ENCODE results near the gene TNFRSF19.

The TNFRSF19 gene

DNA sequence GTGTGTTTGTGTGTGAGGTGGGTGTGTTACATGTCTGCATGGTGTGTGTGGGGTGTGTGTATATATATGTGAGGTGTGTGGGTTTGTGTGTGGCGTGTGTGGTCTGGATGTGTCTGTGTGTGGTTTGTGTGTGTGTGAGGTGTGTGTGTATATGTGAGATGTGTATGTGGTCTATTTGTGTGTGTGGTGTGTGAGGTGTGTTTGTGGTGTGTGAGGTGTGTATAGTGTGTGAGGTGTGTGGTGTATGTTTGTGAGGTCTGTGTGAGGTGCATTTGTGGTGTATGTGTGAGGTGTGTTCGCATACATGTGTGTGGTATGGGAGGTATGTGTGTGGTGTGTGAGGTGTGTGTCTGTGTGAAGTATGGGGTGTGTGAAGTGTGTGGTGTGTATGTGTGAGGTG lies 12.5 kb upstream of the TNFRSF19 start:
- Mint-ChIP-seq H3K9me3 (no peaks in the 10 kb centered on the region), H3K27ac (no peak overlapping the region), H3K4me3 (no peak overlapping the region), H3K36me3 (ENCODE audit: low read depth) (no peaks in the 10 kb centered on the region), H3K27me3 (peaks cover 15% of the 10 kb centered on the region), H3K4me1 (ENCODE audit: low read depth) (no peaks in the 10 kb centered on the region)

- peaks cover 25% of the 10 kb centered on the region for H3K27me3 Mint-ChIP-seq
- H3K27ac Mint-ChIP-seq: no peak overlapping the region
- H3K4me3 Mint-ChIP-seq: no peak overlapping the region
- no peaks in the 10 kb centered on the region for H3K4me1 Mint-ChIP-seq (ENCODE audit: low read depth)
- no peaks in the 10 kb centered on the region for H3K36me3 Mint-ChIP-seq (ENCODE audit: low read depth)
- no peaks in the 10 kb centered on the region for H3K9me3 Mint-ChIP-seq
Observed at GRCh38 chr13:23558675-23559536, 11.3 kb upstream of the TNFRSF19 start.

- H3K4me3 Mint-ChIP-seq: no peak overlapping the region
- no peaks in the 10 kb centered on the region for H3K9me3 Mint-ChIP-seq
- no peaks in the 10 kb centered on the region for H3K36me3 Mint-ChIP-seq (ENCODE audit: low read depth)
- peaks cover 27% of the 10 kb centered on the region for H3K27me3 Mint-ChIP-seq
- no peaks in the 10 kb centered on the region for H3K4me1 Mint-ChIP-seq (ENCODE audit: low read depth)
- no peak overlapping the region for H3K27ac Mint-ChIP-seq
Observed at GRCh38 chr13:23560571-23561089, 9.6 kb upstream of the TNFRSF19 start.

DNA sequence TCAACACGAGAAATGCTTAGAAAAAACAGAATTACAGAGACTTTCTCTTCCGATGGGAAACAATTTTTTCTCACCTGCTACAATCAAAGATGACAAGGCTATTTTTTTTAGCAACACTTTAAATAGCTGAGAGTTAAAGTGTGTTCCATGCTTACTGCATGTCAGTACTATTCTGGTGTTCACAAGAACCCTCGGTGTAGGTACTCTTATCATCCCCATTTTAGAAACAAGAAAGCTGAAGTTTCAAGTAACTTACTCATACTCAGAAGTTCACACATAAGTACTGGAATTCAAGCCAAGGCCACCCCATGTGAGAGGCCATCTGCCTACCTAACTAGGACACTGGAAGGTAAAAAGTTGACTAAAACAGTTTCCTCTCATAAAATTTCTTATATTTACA lies 9.0 kb upstream of the TNFRSF19 start:
- H3K4me3 Mint-ChIP-seq: no peak overlapping the region
- no peak overlapping the region for H3K27ac Mint-ChIP-seq
- H3K9me3 Mint-ChIP-seq: no peaks in the 10 kb centered on the region
- no peaks in the 10 kb centered on the region for H3K36me3 Mint-ChIP-seq (ENCODE audit: low read depth)
- H3K4me1 Mint-ChIP-seq (ENCODE audit: low read depth): no peaks in the 10 kb centered on the region
- peaks cover 28% of the 10 kb centered on the region for H3K27me3 Mint-ChIP-seq

DNA sequence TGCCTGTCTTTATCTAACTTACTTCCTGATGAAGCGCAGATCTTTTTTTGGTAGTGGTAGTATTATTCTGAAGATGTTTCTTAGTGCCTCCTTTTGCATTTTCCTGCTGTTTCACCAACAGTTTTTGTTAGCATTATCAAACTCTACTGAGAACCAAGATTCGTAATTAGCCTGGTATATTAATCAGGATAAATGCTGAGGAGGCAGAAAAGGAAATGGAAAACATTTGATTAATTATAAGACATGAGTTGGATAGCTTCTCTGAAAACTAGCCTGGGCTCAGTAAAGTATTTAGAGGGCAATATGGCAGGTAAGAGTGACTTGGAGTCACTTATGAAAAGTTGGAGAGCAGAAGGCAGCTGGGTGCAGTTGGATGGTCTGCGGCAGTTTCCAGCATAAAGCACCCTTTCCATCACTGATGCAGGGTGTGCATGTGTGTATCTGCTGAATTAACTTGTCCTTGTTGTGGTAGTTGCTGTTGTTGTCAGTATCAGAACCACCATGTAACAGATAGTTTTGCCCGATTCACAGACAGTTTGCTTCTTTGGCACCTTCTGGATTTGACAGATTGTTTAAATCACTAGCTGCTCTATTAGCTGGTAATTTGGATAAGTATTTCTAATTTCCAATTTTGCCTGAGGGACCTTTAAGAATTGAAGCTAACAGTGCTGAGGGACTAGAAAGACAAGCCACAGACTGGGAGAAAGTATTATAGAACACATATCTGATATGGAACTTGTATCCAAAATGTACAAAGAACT lies 6.9 kb upstream of the TNFRSF19 start:
- Mint-ChIP-seq H3K4me1 (ENCODE audit: low read depth) (no peaks in the 10 kb centered on the region), H3K9me3 (no peaks in the 10 kb centered on the region), H3K36me3 (ENCODE audit: low read depth) (no peaks in the 10 kb centered on the region), H3K27me3 (peaks cover 40% of the 10 kb centered on the region), H3K27ac (no peak overlapping the region), H3K4me3 (no peak overlapping the region)

DNA sequence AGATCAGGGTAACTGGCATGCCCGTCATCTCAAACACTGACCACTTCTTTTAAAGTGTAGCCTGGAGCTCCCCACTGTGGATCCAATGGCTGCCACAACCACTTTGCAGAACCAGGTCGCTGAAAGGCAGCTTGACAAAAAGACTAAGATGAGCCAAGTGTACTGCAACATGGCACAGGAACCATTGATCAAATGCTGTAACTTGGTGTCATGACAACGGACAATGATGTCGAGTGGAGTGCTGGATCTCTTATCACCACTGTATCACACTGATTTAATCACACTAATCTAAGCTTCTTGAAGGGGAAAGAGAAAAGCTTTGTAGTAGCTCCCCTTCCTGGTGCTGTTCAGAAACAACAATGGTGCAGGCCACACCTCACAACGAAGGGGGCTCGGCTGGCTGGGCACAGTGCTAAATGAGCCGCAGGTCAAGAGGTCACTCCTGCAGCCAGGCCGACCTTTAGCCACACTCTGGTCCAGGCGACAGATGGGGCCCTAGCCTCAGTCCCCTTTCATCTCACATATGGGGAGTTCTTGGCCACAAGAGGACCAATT lies 2.2 kb upstream of the TNFRSF19 start:
- Mint-ChIP-seq H3K27me3 (peaks cover 67% of the 10 kb centered on the region), H3K4me1 (ENCODE audit: low read depth) (no peaks in the 10 kb centered on the region), H3K4me3 (no peak overlapping the region), H3K27ac (no peak overlapping the region), H3K36me3 (ENCODE audit: low read depth) (no peaks in the 10 kb centered on the region), H3K9me3 (no peaks in the 10 kb centered on the region)

DNA sequence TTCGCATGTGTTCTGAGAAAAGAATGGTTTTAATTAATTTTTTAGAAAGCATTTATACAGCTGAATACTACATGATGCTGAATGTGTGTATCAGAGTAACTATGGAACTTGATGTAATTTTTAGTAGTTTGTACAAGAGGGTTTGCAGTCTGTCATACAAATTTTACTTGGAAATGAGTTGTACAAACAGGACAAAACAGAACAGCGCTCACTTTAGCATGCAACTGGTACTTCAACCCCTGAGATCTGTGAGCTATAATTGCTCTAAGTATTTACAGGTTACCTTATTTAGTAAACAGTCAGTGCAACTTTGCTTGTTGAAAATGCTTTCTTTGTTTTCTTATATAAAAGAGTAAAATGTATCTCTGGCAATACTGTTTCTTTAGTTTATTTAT lies 706 bp downstream of the TNFRSF19 start:
- Mint-ChIP-seq H3K4me1 (ENCODE audit: low read depth) (peaks cover 6% of the 10 kb centered on the region), H3K27ac (no peak overlapping the region), H3K27me3 (peaks cover 54% of the 10 kb centered on the region), H3K36me3 (ENCODE audit: low read depth) (no peaks in the 10 kb centered on the region), H3K9me3 (no peaks in the 10 kb centered on the region), H3K4me3 (no peak overlapping the region)

GRCh38 chr13:23571431-23571830 lies 1.2 kb downstream of the TNFRSF19 start:
- no peaks in the 10 kb centered on the region for H3K9me3 Mint-ChIP-seq
- no peak overlapping the region for H3K4me3 Mint-ChIP-seq
- no peak overlapping the region for H3K27ac Mint-ChIP-seq
- no peaks in the 10 kb centered on the region for H3K36me3 Mint-ChIP-seq (ENCODE audit: low read depth)
- peaks cover 54% of the 10 kb centered on the region for H3K27me3 Mint-ChIP-seq
- H3K4me1 Mint-ChIP-seq (ENCODE audit: low read depth): peaks cover 6% of the 10 kb centered on the region

DNA sequence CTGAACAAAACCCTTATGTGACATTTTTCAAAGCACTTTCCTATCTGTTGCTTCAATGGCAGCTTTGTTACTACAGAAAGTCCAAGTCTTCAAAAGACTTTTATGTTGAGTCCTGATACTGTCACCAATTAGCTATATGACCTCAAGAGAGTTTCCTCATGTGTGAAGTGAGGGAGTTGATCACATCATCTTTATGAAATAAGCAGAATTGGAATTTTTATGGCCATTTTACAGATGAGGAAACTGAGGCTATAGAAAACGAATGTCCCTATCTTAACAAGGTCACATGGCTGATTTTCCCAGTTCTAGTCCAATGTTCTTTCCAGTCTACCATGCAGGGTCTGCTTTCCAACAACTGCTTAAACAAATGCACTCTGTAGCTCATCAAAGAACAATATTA lies 2.6 kb downstream of the TNFRSF19 start:
- H3K27me3 Mint-ChIP-seq: peaks cover 57% of the 10 kb centered on the region
- H3K36me3 Mint-ChIP-seq (ENCODE audit: low read depth): no peaks in the 10 kb centered on the region
- H3K4me1 Mint-ChIP-seq (ENCODE audit: low read depth): peaks cover 6% of the 10 kb centered on the region
- no peak overlapping the region for H3K4me3 Mint-ChIP-seq
- no peaks in the 10 kb centered on the region for H3K9me3 Mint-ChIP-seq
- H3K27ac Mint-ChIP-seq: no peak overlapping the region

GRCh38 chr13:23574421-23575145 lies 4.4 kb downstream of the TNFRSF19 start:
- Mint-ChIP-seq H3K4me1 (ENCODE audit: low read depth) (peaks cover 13% of the 10 kb centered on the region), H3K27me3 (peaks cover 45% of the 10 kb centered on the region)

DNA sequence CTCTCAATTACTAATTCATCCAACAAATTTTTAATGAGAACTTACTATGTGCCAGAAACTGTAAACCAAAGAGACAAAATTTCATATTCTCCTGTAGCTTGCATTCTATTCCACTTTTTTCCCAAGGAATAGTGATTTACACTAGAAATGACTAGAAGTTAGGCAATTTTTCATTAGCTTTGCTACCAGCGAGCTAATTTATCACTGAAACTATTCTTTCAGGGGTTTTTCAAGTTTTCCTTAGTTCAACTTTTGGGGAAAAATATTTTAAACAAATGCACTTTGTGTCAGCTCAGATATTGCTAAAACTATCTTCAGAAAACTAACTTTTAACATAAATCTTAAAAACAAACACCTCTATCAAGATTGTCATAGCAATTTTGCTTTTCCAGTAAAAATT lies 5.4 kb downstream of the TNFRSF19 start:
- Mint-ChIP-seq H3K36me3 (ENCODE audit: low read depth) (no peaks in the 10 kb centered on the region), H3K27ac (no peak overlapping the region), H3K9me3 (no peaks in the 10 kb centered on the region), H3K4me1 (ENCODE audit: low read depth) (peaks cover 19% of the 10 kb centered on the region), H3K4me3 (no peak overlapping the region), H3K27me3 (peaks cover 45% of the 10 kb centered on the region)

More at GRCh38 chr13:23574421-23575145, 4.4 kb downstream of the TNFRSF19 start:
- no peak overlapping the region for H3K27ac Mint-ChIP-seq
- H3K36me3 Mint-ChIP-seq (ENCODE audit: low read depth): no peaks in the 10 kb centered on the region
- H3K4me3 Mint-ChIP-seq: no peak overlapping the region
- H3K9me3 Mint-ChIP-seq: no peaks in the 10 kb centered on the region

- peaks cover 19% of the 10 kb centered on the region for H3K4me1 Mint-ChIP-seq (ENCODE audit: low read depth)
- H3K27me3 Mint-ChIP-seq: peaks cover 47% of the 10 kb centered on the region
- no peaks in the 10 kb centered on the region for H3K36me3 Mint-ChIP-seq (ENCODE audit: low read depth)
- no peaks in the 10 kb centered on the region for H3K9me3 Mint-ChIP-seq
- no peak overlapping the region for H3K27ac Mint-ChIP-seq
- H3K4me3 Mint-ChIP-seq: peak overlapping the region; percentile 77
Observed at GRCh38 chr13:23578411-23579071, 8.3 kb downstream of the TNFRSF19 start.

- no peaks in the 10 kb centered on the region for H3K9me3 Mint-ChIP-seq
- H3K4me1 Mint-ChIP-seq (ENCODE audit: low read depth): peaks cover 19% of the 10 kb centered on the region
- H3K27me3 Mint-ChIP-seq: peaks cover 50% of the 10 kb centered on the region
- H3K36me3 Mint-ChIP-seq (ENCODE audit: low read depth): no peaks in the 10 kb centered on the region
- H3K27ac Mint-ChIP-seq: no peak overlapping the region
- H3K4me3 Mint-ChIP-seq: peak overlapping the region; percentile 77
Observed at GRCh38 chr13:23579072-23579895, 9.1 kb downstream of the TNFRSF19 start.

All from stimulated activated naive CD8-positive, alpha-beta T cell treated with anti-CD3 and anti-CD28 coated beads, Interleukin-15, Interleukin-2, amounts not matched to agents 100 ng/mL and 50 ng/mL, for 24 hours (primary cell).